Panc1 (cell line): ENCODE measurements around the gene SIRPB2.

ENCODE experiments used
- TF ChIP-seq, protein P1 (sequence below): fragments of 450-650 bp; IDR thresholded peaks from 2 replicates; pipeline ENCODE4 v1.5.1; 2017; ENCODE audit warnings: mild to moderate bottlenecking
- TF ChIP-seq, protein P2 (sequence below), 2 experiments: IDR thresholded peaks; 2 replicates each; pipeline ENCODE4 v1.6.1; 2011 to 2012; ENCODE audit warnings: low read depth in 2 of 2, control low read depth in 1 of 2, low read length in 1 of 2, mild to moderate bottlenecking in 1 of 2, moderate library complexity in 1 of 2; ENCODE audit not compliant: insufficient read depth in 1 of 2

DNA sequence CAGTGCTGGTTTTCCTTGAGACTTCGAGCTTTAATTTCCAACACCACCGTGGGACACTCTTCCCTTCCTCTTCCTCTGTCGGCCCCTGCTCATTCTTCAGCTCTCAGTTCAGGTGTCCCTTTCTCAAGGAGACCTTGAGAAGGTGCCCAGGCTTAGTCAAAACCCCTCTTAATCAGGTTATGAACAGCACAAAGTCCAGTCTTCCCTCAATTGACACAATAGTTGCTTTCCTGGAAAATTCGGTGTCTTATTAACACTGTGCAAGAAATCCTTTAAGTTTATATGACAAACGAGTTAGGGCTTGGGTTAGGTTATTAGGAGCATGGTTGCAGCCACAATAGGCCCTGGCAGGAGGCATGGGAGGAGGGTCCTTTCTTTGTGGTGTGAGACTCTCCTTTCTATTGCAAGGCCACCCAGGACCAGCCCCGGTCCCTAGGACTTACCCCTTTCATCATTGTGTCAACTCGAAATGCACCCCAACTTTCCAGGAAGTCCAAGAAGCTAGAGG lies 23.0 kb downstream of the SIRPB2 start:
- TF ChIP-seq, protein P1, sequence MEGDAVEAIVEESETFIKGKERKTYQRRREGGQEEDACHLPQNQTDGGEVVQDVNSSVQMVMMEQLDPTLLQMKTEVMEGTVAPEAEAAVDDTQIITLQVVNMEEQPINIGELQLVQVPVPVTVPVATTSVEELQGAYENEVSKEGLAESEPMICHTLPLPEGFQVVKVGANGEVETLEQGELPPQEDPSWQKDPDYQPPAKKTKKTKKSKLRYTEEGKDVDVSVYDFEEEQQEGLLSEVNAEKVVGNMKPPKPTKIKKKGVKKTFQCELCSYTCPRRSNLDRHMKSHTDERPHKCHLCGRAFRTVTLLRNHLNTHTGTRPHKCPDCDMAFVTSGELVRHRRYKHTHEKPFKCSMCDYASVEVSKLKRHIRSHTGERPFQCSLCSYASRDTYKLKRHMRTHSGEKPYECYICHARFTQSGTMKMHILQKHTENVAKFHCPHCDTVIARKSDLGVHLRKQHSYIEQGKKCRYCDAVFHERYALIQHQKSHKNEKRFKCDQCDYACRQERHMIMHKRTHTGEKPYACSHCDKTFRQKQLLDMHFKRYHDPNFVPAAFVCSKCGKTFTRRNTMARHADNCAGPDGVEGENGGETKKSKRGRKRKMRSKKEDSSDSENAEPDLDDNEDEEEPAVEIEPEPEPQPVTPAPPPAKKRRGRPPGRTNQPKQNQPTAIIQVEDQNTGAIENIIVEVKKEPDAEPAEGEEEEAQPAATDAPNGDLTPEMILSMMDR, result no peak
- TF ChIP-seq, protein P2, sequence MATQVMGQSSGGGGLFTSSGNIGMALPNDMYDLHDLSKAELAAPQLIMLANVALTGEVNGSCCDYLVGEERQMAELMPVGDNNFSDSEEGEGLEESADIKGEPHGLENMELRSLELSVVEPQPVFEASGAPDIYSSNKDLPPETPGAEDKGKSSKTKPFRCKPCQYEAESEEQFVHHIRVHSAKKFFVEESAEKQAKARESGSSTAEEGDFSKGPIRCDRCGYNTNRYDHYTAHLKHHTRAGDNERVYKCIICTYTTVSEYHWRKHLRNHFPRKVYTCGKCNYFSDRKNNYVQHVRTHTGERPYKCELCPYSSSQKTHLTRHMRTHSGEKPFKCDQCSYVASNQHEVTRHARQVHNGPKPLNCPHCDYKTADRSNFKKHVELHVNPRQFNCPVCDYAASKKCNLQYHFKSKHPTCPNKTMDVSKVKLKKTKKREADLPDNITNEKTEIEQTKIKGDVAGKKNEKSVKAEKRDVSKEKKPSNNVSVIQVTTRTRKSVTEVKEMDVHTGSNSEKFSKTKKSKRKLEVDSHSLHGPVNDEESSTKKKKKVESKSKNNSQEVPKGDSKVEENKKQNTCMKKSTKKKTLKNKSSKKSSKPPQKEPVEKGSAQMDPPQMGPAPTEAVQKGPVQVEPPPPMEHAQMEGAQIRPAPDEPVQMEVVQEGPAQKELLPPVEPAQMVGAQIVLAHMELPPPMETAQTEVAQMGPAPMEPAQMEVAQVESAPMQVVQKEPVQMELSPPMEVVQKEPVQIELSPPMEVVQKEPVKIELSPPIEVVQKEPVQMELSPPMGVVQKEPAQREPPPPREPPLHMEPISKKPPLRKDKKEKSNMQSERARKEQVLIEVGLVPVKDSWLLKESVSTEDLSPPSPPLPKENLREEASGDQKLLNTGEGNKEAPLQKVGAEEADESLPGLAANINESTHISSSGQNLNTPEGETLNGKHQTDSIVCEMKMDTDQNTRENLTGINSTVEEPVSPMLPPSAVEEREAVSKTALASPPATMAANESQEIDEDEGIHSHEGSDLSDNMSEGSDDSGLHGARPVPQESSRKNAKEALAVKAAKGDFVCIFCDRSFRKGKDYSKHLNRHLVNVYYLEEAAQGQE (IDR thresholded peaks at IDR 0.05; ENCODE audit: insufficient read depth in 1 of 2, low read depth in 2 of 2, low read length in 1 of 2), result no peak
